OCI-LY1 (cell line): ENCODE data around the gene WBP1L.
"Not testable (repeated sequence)": the region's sequence is repeated elsewhere in the genome, so short reads cannot be mapped to it uniquely, and the experiment has no call there.

Source experiments
- H2AFZ ChIP-seq: fragments of 200-600 bp; sonication (generic), shearing (Covaris generic); 2 replicates; pipeline ENCODE4 v1.6.0; 2014; ENCODE audit warnings: antibody characterized with exemption, mild to moderate bottlenecking, low read length
- H3F3A ChIP-seq: fragments of 200-600 bp; sonication (generic), shearing (Covaris generic); 2 replicates; pipeline ENCODE4 v1.6.0; 2014; ENCODE audit warnings: mild to moderate bottlenecking, antibody characterized with exemption, low read length, moderate library complexity; ENCODE audit not compliant: insufficient read depth
- H3K27ac ChIP-seq: fragments of 200-600 bp; sonication (generic); 2 replicates; pipeline ENCODE4 v1.5.1; 2014; ENCODE audit warnings: low read length, mixed run types, mild to moderate bottlenecking, low read depth; ENCODE audit not compliant: poor library complexity, severe bottlenecking
- H3K27me3 ChIP-seq: fragments of 200-600 bp; sonication (generic); 2 replicates; pipeline ENCODE4 v1.6.0; 2014; ENCODE audit warnings: antibody characterized with exemption, mild to moderate bottlenecking, low read length, moderate library complexity; ENCODE audit not compliant: insufficient read depth
- H3K36me3 ChIP-seq: fragments of 200-600 bp; sonication (generic); 2 replicates; pipeline ENCODE4 v1.6.1; 2014; ENCODE audit warnings: mild to moderate bottlenecking, antibody characterized with exemption, low read length, moderate library complexity, mixed read lengths; ENCODE audit not compliant: insufficient read depth
- H3K4me1 ChIP-seq: fragments of 200-600 bp; sonication (generic); 2 replicates; pipeline ENCODE4 v1.5.1; 2014; ENCODE audit warnings: mild to moderate bottlenecking, low read length, moderate library complexity; ENCODE audit not compliant: insufficient read depth, severe bottlenecking
- H3K4me2 ChIP-seq: fragments of 200-600 bp; sonication (generic), shearing (Covaris generic); 2 replicates; pipeline ENCODE4 v1.6.1; 2014; ENCODE audit warnings: low read length
- H3K4me3 ChIP-seq: fragments of 200-600 bp; sonication (generic); 2 replicates; pipeline ENCODE4 v1.5.1; 2014; ENCODE audit warnings: low read length, low read depth, mild to moderate bottlenecking, mixed read lengths; ENCODE audit not compliant: poor library complexity, severe bottlenecking
- H3K79me2 ChIP-seq: fragments of 200-600 bp; shearing (Covaris generic); 2 replicates; pipeline ENCODE4 v1.6.1; 2016; ENCODE audit warnings: mixed run types, low read length, mixed read lengths; ENCODE audit not compliant: insufficient read depth
- H3K9ac ChIP-seq: fragments of 200-600 bp; sonication (generic), shearing (Covaris generic); 2 replicates; pipeline ENCODE4 v1.6.1; 2014; ENCODE audit warnings: mild to moderate bottlenecking, low read length, mixed read lengths
- H3K9me2 ChIP-seq: fragments of 200-600 bp; sonication (generic), shearing (Covaris generic); 2 replicates; pipeline ENCODE4 v1.6.1; 2014; ENCODE audit warnings: low read depth, mild to moderate bottlenecking, low read length, mixed read lengths
- H3K9me3 ChIP-seq: fragments of 200-600 bp; shearing (Covaris generic); 2 replicates; pipeline ENCODE4 v1.6.1; 2014; ENCODE audit warnings: low read length, mixed read lengths
- H4K20me1 ChIP-seq: fragments of 200-600 bp; sonication (generic), shearing (Covaris generic); 2 replicates; pipeline ENCODE4 v1.6.0; 2016; ENCODE audit warnings: mild to moderate bottlenecking, low read length; ENCODE audit not compliant: insufficient read depth
- EZH2 ChIP-seq: fragments of 200-600 bp; sonication (generic), shearing (Covaris generic); IDR thresholded peaks from 2 replicates; pipeline ENCODE4 v1.8.0; 2017; ENCODE audit warnings: borderline replicate concordance, mixed run types, mild to moderate bottlenecking, antibody characterized with exemption, low read length, moderate library complexity, mixed read lengths
- TF ChIP-seq, protein P1 (sequence below): fragments of 200-600 bp; sonication (generic), shearing (Covaris generic); IDR thresholded peaks from 2 replicates; pipeline ENCODE4 v1.5.1; 2017; ENCODE audit warnings: mild to moderate bottlenecking, antibody characterized with exemption, low read length, moderate library complexity, mixed read lengths

Gene WBP1L

DNA sequence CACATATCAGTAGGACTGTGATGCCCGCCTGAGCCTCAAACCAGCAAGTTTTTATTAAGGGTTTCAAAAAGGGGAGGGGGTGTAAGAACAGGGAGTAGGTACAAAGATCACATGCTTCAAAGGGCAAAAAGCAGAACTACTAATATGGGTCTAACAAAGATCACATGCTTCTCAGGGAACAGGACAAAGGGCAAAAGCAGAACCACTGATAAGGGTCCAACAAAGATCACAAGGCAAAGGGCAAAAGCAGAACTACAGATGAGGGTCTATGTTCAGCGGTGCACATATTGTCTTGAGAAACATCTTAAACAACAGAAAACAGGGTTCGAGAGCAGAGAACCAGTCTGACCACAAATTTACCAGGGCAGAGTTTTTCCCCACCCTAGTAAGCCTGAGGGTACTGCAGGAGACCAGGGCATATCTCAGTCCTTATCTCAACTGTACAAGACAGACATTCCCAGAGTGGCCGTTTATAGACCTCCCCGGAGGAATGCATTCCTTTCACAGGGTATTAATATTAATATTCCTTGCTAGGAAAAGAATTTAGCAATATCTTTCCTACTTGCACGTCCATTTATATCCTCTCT is 100.5 kb downstream of the WBP1L start:
- H3K9me3 ChIP-seq, H2AFZ ChIP-seq, H3K4me2 ChIP-seq, H3K27ac ChIP-seq, H3K9me2 ChIP-seq, H3K79me2 ChIP-seq, H3F3A ChIP-seq, H3K4me3 ChIP-seq, H3K4me1 ChIP-seq, H3K36me3 ChIP-seq, H4K20me1 ChIP-seq, H3K27me3 ChIP-seq, H3K9ac ChIP-seq: not testable (repeated sequence)

GRCh38 chr10:102845352-102845902 is 101.7 kb downstream of the WBP1L start:
- Histone ChIP-seq H3K79me2 (no peaks in the 10 kb centered on the region), H3K4me1 (no peaks in the 10 kb centered on the region), H3K36me3 (no peaks in the 10 kb centered on the region), H3K9me3 (no peaks in the 10 kb centered on the region), H3K27me3 (no peaks in the 10 kb centered on the region), H3F3A (no peaks in the 10 kb centered on the region), H3K9me2 (no peaks in the 10 kb centered on the region), H4K20me1 (no peaks in the 10 kb centered on the region), H2AFZ (no peak overlapping the region), H3K4me3 (no peak overlapping the region), H3K9ac (no peak overlapping the region), H3K27ac (no peak overlapping the region), H3K4me2 (no peak overlapping the region)
- TF ChIP-seq, protein P1, sequence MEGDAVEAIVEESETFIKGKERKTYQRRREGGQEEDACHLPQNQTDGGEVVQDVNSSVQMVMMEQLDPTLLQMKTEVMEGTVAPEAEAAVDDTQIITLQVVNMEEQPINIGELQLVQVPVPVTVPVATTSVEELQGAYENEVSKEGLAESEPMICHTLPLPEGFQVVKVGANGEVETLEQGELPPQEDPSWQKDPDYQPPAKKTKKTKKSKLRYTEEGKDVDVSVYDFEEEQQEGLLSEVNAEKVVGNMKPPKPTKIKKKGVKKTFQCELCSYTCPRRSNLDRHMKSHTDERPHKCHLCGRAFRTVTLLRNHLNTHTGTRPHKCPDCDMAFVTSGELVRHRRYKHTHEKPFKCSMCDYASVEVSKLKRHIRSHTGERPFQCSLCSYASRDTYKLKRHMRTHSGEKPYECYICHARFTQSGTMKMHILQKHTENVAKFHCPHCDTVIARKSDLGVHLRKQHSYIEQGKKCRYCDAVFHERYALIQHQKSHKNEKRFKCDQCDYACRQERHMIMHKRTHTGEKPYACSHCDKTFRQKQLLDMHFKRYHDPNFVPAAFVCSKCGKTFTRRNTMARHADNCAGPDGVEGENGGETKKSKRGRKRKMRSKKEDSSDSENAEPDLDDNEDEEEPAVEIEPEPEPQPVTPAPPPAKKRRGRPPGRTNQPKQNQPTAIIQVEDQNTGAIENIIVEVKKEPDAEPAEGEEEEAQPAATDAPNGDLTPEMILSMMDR, result no peak
- TF ChIP-seq EZH2, result no peak

GRCh38 chr10:102850025-102850518 is 106.3 kb downstream of the WBP1L start:
- Histone ChIP-seq H3K27ac (no peak overlapping the region), H3K9me3 (no peaks in the 10 kb centered on the region), H3K9me2 (no peaks in the 10 kb centered on the region), H3K4me1 (no peaks in the 10 kb centered on the region), H2AFZ (no peak overlapping the region), H3K4me2 (no peak overlapping the region), H3K79me2 (no peaks in the 10 kb centered on the region), H3K4me3 (no peak overlapping the region), H4K20me1 (no peaks in the 10 kb centered on the region), H3F3A (no peaks in the 10 kb centered on the region), H3K36me3 (no peaks in the 10 kb centered on the region), H3K27me3 (no peaks in the 10 kb centered on the region), H3K9ac (no peak overlapping the region)
- TF ChIP-seq, protein P1, result no peak
- no peak for TF ChIP-seq EZH2

DNA sequence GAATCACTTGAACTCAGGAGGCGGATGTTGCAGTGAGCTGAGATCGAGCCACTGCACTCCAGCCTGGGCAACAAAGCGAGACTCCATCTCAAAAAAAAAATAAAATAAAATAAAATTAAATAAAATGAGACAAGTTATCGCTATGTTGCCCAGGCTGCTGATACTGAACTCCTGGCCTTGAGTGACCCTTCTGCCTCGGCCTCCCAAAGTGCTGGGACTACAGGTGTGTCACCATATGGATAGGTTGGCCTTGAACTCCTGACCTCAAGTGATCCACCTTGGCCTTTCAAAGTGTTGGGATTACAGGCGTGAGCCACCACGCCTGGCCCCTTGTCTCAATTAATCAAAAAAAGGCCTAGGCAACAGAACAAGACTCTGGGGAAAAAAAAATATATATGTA is 109.5 kb downstream of the WBP1L start:
- not testable (repeated sequence) for H3K9me2 ChIP-seq, H3K9ac ChIP-seq, H3K27me3 ChIP-seq, H3K4me3 ChIP-seq, H4K20me1 ChIP-seq, H3K4me2 ChIP-seq, H3K9me3 ChIP-seq, H3K27ac ChIP-seq, H3K4me1 ChIP-seq, H3K36me3 ChIP-seq, H3K79me2 ChIP-seq, H3F3A ChIP-seq, H2AFZ ChIP-seq

GRCh38 chr10:102855731-102856436 is 112.1 kb downstream of the WBP1L start:
- not testable (repeated sequence) for H3K79me2 ChIP-seq, H3K4me2 ChIP-seq, H2AFZ ChIP-seq, H3K27me3 ChIP-seq, H3K27ac ChIP-seq, H3F3A ChIP-seq, H3K9me2 ChIP-seq, H4K20me1 ChIP-seq, H3K4me3 ChIP-seq, H3K9me3 ChIP-seq, H3K4me1 ChIP-seq, H3K9ac ChIP-seq, H3K36me3 ChIP-seq
